DND-41 (cell line): Measurements from ENCODE around the gene TACC3.

Experiments used
- CTCF ChIP-seq: IDR thresholded peaks from 2 replicates; pipeline ENCODE4 v1.5.1; 2012; ENCODE audit warnings: borderline replicate concordance, low read length, moderate library complexity, mild to moderate bottlenecking; ENCODE audit not compliant: poor library complexity, severe bottlenecking; ENCODE audit errors: extremely low read depth
- EZH2 ChIP-seq: IDR thresholded peaks from 3 replicates; pipeline ENCODE4 v1.6.1; 2012; ENCODE audit warnings: borderline replicate concordance, low read depth, mild to moderate bottlenecking, moderate library complexity, low read length, inconsistent platforms; ENCODE audit not compliant: severe bottlenecking

GRCh38 chr4:1786544-1787362, 65.4 kb downstream of the TACC3 start:
- TF ChIP-seq CTCF (no peak), EZH2 (no peak)
